Caki2 (cell line): ENCODE results near the gene HNRNPH2. TPM values are rescaled to one million over a fixed set of nuclear protein-coding genes. Genes with fewer than 3 reads are reported as not detected.

Source experiments
- DNase-seq: peaks from one replicate; pipeline ENCODE4 v3.0.0-alpha.2; 2015; ENCODE audit warnings: low read depth
- in situ Hi-C: cut with HindIII; loops from 2 replicates; pipeline ENCODE4 v1.10.0; 2016; ENCODE audit warnings: low sequenced_read_pairs, low pct_unique_long_range_greater_than_20kb, mixed read lengths
- total RNA-seq: library from RNA; depleted of rRNA; stranded (reverse); fragments of >200 nt; shearing (Covaris generic); gene quantifications from 2 replicates; pipeline ENCODE4 v1.2.3, GENCODE V29; 2014; ENCODE audit warnings: low replicate concordance; rRNA removed

Gene HNRNPH2
- total RNA-seq, 1 experiment from 2014 or later, result 22.1 TPM

DNA sequence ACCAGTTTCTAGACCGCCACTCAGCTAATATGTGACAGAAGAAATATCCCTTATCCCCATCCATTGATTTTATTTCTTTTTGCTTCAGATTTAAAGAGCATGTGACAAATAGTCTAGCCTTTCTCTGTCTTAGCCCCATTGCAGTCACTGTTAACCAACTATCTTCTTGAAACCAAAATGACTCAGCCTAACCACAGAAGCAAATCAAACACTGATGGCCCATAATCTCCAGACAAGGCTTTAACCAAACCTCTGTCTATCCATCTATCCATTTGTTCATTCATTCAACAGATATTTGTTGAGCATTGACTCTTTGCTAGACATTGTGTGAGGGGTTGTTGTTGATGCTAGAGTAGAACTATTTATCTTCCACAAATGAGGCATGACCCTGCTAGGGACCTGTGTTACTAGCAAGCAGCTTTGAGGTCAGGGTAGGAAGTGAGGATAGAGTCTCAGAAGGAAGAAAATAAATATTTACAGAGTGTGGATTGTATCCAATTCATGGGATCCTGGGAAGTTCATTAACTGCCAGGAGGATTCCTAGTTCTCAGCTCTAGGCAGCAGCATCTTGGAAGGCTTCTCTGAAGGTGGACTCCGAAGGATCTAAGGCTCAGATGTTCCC lies 22.5 kb downstream of the HNRNPH2 start:
- peak; percentile 42 for DNase-seq
- in situ Hi-C loops, result no loop called here

GRCh38 chrX:101442085-101442484 lies 34.1 kb downstream of the HNRNPH2 start:
- no peak for DNase-seq
- in situ Hi-C loops, result no loop called here

GRCh38 chrX:101449279-101449678 lies 41.3 kb downstream of the HNRNPH2 start:
- no peak for DNase-seq
- in situ Hi-C loops, result no loop called here

DNA sequence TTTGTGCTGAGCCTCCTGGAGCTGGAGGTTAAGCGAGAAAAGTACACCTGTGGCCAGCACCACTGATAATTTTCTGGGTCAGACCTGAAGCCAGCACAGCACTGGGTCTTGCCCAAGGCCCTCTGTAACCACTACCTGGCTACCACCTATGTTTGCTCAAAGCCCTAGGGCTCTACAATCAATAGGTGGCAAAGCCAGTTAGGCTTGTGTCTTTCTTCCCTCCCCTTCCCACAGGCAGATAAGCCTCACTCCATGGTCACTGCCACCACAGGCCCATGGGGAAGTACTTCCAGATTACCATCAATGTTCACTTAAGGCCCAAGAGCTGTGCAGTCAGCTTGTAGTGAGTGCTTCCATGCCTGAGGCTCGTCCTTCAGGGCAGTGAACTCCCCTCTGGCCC lies 42.1 kb downstream of the HNRNPH2 start:
- no peak for DNase-seq
- in situ Hi-C loops, result no loop called here

GRCh38 chrX:101450961-101451360 lies 42.9 kb downstream of the HNRNPH2 start:
- in situ Hi-C loops, result no loop called here
- no peak for DNase-seq

GRCh38 chrX:101452056-101452455 lies 44.0 kb downstream of the HNRNPH2 start:
- no peak for DNase-seq
- in situ Hi-C loops, result no loop called here

GRCh38 chrX:101460669-101461068 lies 52.6 kb downstream of the HNRNPH2 start:
- in situ Hi-C loops, result no loop called here
- DNase-seq, result no peak

DNA sequence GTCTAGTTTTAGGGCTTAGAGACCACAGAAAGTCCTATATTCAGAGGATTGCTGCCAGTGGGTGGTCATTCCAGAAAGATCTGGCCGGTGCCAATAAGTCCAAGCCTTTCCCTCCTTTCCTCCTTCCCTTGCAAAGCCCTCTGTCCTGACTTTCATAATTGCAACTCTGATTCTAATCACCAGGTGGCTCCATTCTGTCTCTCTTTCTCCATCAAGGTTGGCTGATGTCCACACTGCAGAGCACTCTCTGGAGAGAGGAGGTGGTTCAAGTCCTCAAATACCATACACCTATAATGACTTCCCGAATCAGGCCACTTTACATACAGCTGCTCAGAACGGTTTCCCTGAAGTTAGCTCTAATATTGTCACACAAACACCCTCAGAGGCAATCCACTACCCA lies 54.9 kb downstream of the HNRNPH2 start:
- DNase-seq, result peak; percentile 8
- in situ Hi-C loops, result no loop called here

Other genes starting within 250 kb of the HNRNPH2 start
- 0.24 TPM in 1 of 2 replicates, not detected in the other for gene DRP2, start 188.4 kb upstream of the HNRNPH2 start, total RNA-seq
- not detected in 2 replicates for gene TAF7L, start 116.9 kb upstream of the HNRNPH2 start, total RNA-seq
- gene TIMM8A, start 59.5 kb upstream of the HNRNPH2 start, total RNA-seq, result 8.0 and 10.3 TPM in 2 replicates
- gene BTK, start 22.0 kb upstream of the HNRNPH2 start, total RNA-seq, result 0.07 TPM in 1 of 2 replicates, not detected in the other
- gene RPL36A, start 17.2 kb upstream of the HNRNPH2 start, total RNA-seq, result 446 and 1,206 TPM in 2 replicates
- 146 and 165 TPM in 2 replicates for gene GLA, start 297 bp upstream of the HNRNPH2 start, total RNA-seq
- gene ARMCX4, start 77.2 kb downstream of the HNRNPH2 start, total RNA-seq, result not detected in 2 replicates
- 12.7 and 21.2 TPM in 2 replicates for gene ARMCX1, start 142.3 kb downstream of the HNRNPH2 start, total RNA-seq
- 34.3 and 105 TPM in 2 replicates for gene ARMCX6, start 209.8 kb downstream of the HNRNPH2 start, total RNA-seq
- 22.8 and 43.5 TPM in 2 replicates for gene ARMCX3, start 214.9 kb downstream of the HNRNPH2 start, total RNA-seq